ENCODE measurements around the gene TMEM50B. TPM values are rescaled to one million over a fixed set of nuclear protein-coding genes. Genes with fewer than 3 reads are reported as not detected.
"Not testable (repeated sequence)": the region's sequence is repeated elsewhere in the genome, so short reads cannot be mapped to it uniquely, and the experiment has no call there.

TMEM50B gene
- total RNA-seq, 2 donors from 2014 or later, result 34.2 to 49.1 TPM

DNA sequence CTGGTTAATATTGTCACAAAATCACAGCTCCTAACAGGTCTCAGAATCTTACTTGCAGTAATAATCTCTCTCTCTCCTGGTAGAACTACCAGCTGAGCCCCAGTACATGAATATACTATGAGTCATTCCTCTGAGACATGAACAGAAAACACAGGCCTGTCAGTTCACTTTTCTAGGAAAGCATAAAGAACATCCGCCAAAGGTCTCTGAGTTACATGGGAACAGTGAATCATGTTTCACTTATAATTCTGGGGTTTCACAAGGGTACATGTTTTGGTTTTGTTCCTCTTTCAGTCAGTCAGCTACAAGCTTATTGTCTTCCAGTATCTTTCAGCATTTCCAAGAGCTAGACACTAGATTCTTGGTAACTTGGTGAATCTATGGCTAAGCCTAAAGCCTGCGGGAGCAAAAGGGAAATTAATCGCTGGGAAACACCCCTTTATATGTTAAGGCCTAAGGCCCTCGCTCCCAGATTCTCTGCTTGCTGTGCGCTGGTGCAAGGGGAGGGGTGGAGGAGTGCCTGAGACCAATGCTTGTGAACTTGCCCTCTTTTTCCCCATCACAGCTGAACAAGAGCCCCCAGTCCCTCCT, 44.9 kb downstream of the TMEM50B start:
- no peak for DNase-seq (ENCODE audit: low spot score)
- intact Hi-C loops (cut with DNase I), result loop anchor here (10.0 kb wide), 2 partner anchors 60 to 70 kb away; no protein-coding TSS in a partner anchor

GRCh38 chr21:33433425-33434114, 46.2 kb downstream of the TMEM50B start:
- DNase-seq (ENCODE audit: low spot score), result no peak
- intact Hi-C loops (cut with DNase I), result loop anchor here (10.0 kb wide), 2 partner anchors 59 to 69 kb away; no protein-coding TSS in a partner anchor

- DNase-seq (ENCODE audit: low spot score), result no peak
- intact Hi-C loops (cut with DNase I), result loop anchor here (10.0 kb wide), 2 partner anchors 58 to 68 kb away; no protein-coding TSS in a partner anchor
Observed at GRCh38 chr21:33433001-33433400, 46.8 kb downstream of the TMEM50B start.

GRCh38 chr21:33432496-33432895, 47.3 kb downstream of the TMEM50B start:
- intact Hi-C loops (cut with DNase I), result loop anchor here (10.0 kb wide), 2 partner anchors 58 to 68 kb away; no protein-coding TSS in a partner anchor
- DNase-seq (ENCODE audit: low spot score), result no peak

- no peak for DNase-seq (ENCODE audit: low spot score)
Observed at GRCh38 chr21:33430858-33431257, 48.9 kb downstream of the TMEM50B start.

DNA sequence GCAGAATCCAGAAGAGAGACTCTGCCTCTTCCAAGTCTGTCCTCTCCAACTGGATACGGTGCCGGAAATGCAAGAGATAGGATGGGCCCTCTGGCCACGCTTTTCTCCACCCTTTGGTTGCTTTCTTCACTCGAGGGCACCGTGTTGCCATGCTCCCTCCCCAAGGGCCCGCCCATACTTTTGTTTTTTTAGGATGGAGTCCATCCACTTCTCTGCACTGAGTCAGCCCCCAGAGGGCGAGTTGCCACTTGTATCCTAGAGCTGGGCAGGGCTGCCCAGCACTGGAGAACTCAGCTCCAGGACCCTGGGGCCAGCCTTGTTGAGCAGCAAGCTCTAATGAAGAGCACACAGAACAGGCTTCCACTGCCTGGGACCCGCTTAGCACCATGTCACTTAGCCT, 51.1 kb downstream of the TMEM50B start:
- DNase-seq (ENCODE audit: low spot score), result no peak

More at GRCh38 chr21:33430858-33431257, 48.9 kb downstream of the TMEM50B start:
- intact Hi-C loops (cut with DNase I), result loop anchor here (10.0 kb wide), 2 partner anchors 56 to 66 kb away; no protein-coding TSS in a partner anchor

DNA sequence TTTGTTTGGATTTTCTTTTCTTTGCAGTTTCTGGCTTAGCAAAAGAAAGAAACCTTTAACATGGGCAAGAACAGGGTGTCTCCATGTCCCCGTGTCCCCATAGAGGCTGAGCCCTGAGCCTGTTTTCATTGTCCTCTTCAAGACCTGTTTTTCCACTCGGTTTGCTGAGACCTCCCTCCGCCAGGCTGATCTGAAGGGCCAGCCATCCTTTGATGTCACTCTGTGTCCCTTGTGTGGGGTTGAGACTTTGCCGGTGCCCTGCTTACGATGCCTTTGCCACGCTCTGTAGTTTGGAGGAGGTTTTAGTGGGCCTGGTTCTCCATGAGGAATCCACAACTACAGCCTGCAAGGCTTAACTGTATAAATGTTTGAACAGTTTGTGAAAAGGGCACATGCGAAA, 52.7 kb downstream of the TMEM50B start:
- no peak for DNase-seq (ENCODE audit: low spot score)
- intact Hi-C loops (cut with DNase I), result no loop called here

More for the DNA sequence above, 51.1 kb downstream of the TMEM50B start:
- intact Hi-C loops (cut with DNase I), result no loop called here

GRCh38 chr21:33425825-33426224, 53.9 kb downstream of the TMEM50B start:
- intact Hi-C loops (cut with DNase I), result no loop called here

DNA sequence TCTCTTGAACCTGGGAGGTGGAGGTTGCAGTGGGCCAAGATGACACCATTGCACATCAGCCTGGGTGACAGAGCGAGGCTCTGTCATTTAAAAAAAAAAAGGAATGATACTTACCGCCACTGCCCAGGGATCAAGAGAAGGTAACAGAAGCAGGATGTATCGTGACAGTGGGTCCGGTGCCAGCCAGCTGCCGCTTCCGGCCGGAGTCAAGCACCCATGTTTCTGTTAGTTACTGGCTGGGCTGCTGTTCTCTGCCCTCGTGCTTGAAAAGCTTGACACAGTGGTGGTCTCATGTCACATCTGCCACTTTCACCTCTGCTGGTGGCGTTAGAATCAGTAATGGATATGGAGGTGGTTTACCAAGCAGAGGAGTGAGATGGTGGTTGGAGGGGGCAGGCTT, 55.6 kb downstream of the TMEM50B start:
- peak; percentile 2 for DNase-seq (ENCODE audit: low spot score)
- intact Hi-C loops (cut with DNase I), result no loop called here

More at GRCh38 chr21:33425825-33426224, 53.9 kb downstream of the TMEM50B start:
- no peak for DNase-seq (ENCODE audit: low spot score)

GRCh38 chr21:33421713-33422393, 57.9 kb downstream of the TMEM50B start:
- DNase-seq (ENCODE audit: low spot score), result no peak
- intact Hi-C loops (cut with DNase I), result no loop called here

- intact Hi-C loops (cut with DNase I), result no loop called here
- no peak for DNase-seq (ENCODE audit: low spot score)
Observed at GRCh38 chr21:33419538-33420123, 60.1 kb downstream of the TMEM50B start.

- peak; percentile 94 for DNase-seq (ENCODE audit: low spot score)
Observed at GRCh38 chr21:33418691-33419090, 61.1 kb downstream of the TMEM50B start.

GRCh38 chr21:33414926-33415325, 64.8 kb downstream of the TMEM50B start:
- DNase-seq (ENCODE audit: low spot score), result no peak
- intact Hi-C loops (cut with DNase I), result no loop called here

More at GRCh38 chr21:33418691-33419090, 61.1 kb downstream of the TMEM50B start:
- intact Hi-C loops (cut with DNase I), result no loop called here

DNA sequence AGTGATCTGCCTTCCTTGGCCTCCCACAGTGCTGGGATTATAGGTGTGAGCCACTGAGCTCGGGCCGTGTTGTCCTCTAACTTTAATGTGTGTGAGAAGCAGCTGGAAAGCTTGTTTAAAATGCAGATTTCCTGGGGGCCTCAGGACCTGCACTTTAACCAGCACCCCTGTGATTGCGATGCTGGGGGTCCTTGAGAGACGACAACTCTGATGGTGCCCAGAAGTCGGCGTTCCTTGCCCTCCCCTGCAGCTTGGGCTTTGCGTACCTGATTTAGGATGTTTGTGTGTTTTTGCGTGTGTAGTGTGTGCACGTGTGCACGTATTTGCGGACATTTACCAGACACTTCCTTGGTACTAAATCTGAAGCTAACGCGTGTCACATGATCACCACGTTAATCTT, 65.7 kb downstream of the TMEM50B start:
- intact Hi-C loops (cut with DNase I), result no loop called here
- DNase-seq (ENCODE audit: low spot score), result no peak

DNA sequence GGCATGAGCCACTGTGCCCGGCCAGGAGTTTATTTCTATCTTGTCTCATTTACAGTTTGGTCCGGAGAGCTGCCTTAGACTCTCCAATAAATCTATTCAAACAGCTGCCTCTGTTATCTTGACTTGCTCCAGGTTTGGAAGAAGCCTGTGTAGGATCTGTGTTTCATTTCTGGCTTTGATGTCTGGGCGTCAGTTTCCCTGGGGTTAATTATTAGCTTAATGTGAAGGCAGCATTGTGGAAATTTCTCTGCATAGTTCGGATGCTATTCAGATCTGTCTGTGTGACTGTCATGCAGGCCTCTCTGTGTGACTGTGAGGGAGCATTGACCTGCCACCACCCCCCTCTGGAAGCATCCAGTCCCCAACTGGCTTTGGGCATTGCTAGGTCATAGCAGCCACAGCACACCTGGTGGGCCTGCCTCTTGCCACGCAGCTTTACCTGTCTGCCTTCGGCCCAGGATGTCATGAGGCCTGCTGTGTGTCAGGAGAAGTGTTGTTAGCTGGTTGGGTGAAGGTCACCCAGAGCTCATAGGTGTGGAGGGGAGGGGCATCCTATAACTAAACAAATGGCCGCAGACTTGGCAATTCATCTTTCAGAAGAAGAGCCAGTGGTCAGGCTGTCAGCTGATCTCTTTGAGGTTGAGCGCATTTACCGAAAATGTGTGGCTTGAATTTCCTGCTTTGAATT, 66.8 kb downstream of the TMEM50B start:
- intact Hi-C loops (cut with DNase I), result no loop called here
- DNase-seq (ENCODE audit: low spot score), result no peak

- intact Hi-C loops (cut with DNase I); DNase-seq (ENCODE audit: low spot score): not testable (repeated sequence)
Observed at GRCh38 chr21:33412439-33412831, 67.3 kb downstream of the TMEM50B start.

- DNase-seq (ENCODE audit: low spot score), result no peak
- intact Hi-C loops (cut with DNase I), result no loop called here
Observed at GRCh38 chr21:33411949-33412430, 67.8 kb downstream of the TMEM50B start.

DNA sequence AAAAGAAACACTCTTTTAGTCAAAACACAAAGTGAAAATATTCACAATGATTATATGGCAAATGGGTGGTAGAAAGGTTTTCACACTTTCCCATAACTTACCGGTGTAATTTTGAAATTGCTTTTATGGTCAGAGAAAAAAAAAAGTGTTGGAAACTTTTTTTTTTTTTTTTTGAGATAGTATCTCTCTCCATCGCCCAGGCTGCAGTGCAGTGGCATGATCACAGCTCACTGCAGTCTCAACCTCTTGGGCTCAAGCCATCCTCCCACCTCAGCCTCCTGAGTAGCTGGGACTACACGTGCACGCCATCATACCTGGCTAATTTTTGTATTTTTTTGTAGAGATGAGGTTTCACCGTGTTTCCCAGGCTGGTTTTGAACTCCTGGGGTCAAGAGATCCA, 73.3 kb downstream of the TMEM50B start:
- DNase-seq (ENCODE audit: low spot score), result no peak
- intact Hi-C loops (cut with DNase I), result no loop called here
